Neural cell (in vitro differentiated cells): ENCODE data around the gene MRTFA. TPM values are rescaled to one million over a fixed set of nuclear protein-coding genes. Genes with fewer than 3 reads are reported as not detected.

Experiments
- H2AFZ ChIP-seq: fragments of 200-600, 300-800 bp; sonication (generic), shearing (Covaris generic); 2 replicates; pipeline ENCODE4 v1.6.0; 2014; ENCODE audit warnings: low read depth, mild to moderate bottlenecking, antibody characterized with exemption, low read length, moderate library complexity
- H3F3A ChIP-seq: fragments of 200-600 bp; shearing (Covaris generic); 2 replicates; pipeline ENCODE4 v1.6.1; 2016; ENCODE audit warnings: mild to moderate bottlenecking, moderate library complexity, mixed read lengths, antibody characterized with exemption, low read length; ENCODE audit not compliant: insufficient read depth, poor library complexity, severe bottlenecking
- H3K27ac ChIP-seq: fragments of 200-600, 300-800 bp; sonication (generic), shearing (Covaris generic); 2 replicates; pipeline ENCODE4 v1.5.1; 2014; ENCODE audit warnings: mild to moderate bottlenecking, low read length, moderate library complexity
- H3K27me3 ChIP-seq: fragments of 300-800, 200-600 bp; sonication (generic), shearing (Covaris generic); 2 replicates; pipeline ENCODE4 v1.6.0; 2014; ENCODE audit warnings: mild to moderate bottlenecking, low read depth, low read length, moderate library complexity; ENCODE audit not compliant: insufficient read depth
- H3K36me3 ChIP-seq: fragments of 300-800, 200-600 bp; sonication (generic), shearing (Covaris generic); 2 replicates; pipeline ENCODE4 v1.5.1; 2014; ENCODE audit warnings: mild to moderate bottlenecking, antibody characterized with exemption, low read length, moderate library complexity; ENCODE audit not compliant: insufficient read depth
- H3K4me2 ChIP-seq: fragments of 300-800, 200-600 bp; sonication (generic), shearing (Covaris generic); 2 replicates; pipeline ENCODE4 v1.6.0; 2014; ENCODE audit warnings: mild to moderate bottlenecking, low read length
- H3K4me3 ChIP-seq: fragments of 300-800, 200-600 bp; sonication (generic), shearing (Covaris generic); 2 replicates; pipeline ENCODE4 v1.5.1; 2014; ENCODE audit warnings: mild to moderate bottlenecking, low read length, moderate library complexity
- H3K79me2 ChIP-seq: fragments of 200-600 bp; shearing (Covaris generic); replicated peaks from 2 replicates; pipeline ENCODE4 v1.6.0; 2014; ENCODE audit warnings: mild to moderate bottlenecking, low read length, moderate library complexity; ENCODE audit not compliant: insufficient read depth
- H3K9ac ChIP-seq: fragments of 300-800, 200-600 bp; sonication (generic), shearing (Covaris generic); 2 replicates; pipeline ENCODE4 v1.6.1; 2016; ENCODE audit warnings: mild to moderate bottlenecking, low read length, mixed read lengths
- H3K9me2 ChIP-seq: fragments of 200-600 bp; shearing (Covaris generic); 2 replicates; pipeline ENCODE4 v1.6.1; 2016; ENCODE audit warnings: mild to moderate bottlenecking, low read length, mixed read lengths; ENCODE audit not compliant: insufficient read depth
- H3K9me3 ChIP-seq: fragments of 200-600, 300-800 bp; sonication (generic), shearing (Covaris generic); 2 replicates; pipeline ENCODE4 v1.6.1; 2016; ENCODE audit warnings: mild to moderate bottlenecking, mixed run types, low read length, moderate library complexity, mixed read lengths
- H4K20me1 ChIP-seq: fragments of 200-600 bp; shearing (Covaris generic); 2 replicates; pipeline ENCODE4 v1.6.1; 2016; ENCODE audit warnings: mild to moderate bottlenecking, mixed run types; ENCODE audit not compliant: insufficient read depth
- EP300 ChIP-seq: fragments of 450-650 bp; conservative IDR thresholded peaks from 2 replicates; pipeline ENCODE4 v1.6.1; 2014; ENCODE audit warnings: antibody characterized with exemption, mild to moderate bottlenecking, moderate library complexity; ENCODE audit not compliant: poor library complexity, severe bottlenecking
- EZH2 ChIP-seq: fragments of 200-600, 300-800 bp; shearing (Covaris generic), sonication (generic); IDR thresholded peaks from 2 replicates; pipeline ENCODE4 v1.6.1; 2014; ENCODE audit warnings: antibody characterized with exemption, low read length, borderline replicate concordance, mild to moderate bottlenecking; ENCODE audit not compliant: insufficient read depth, poor library complexity, severe bottlenecking
- MXI1 ChIP-seq: fragments of 450-650 bp; conservative IDR thresholded peaks from 2 replicates; pipeline ENCODE4 v1.6.1; 2014; ENCODE audit warnings: antibody characterized with exemption, mild to moderate bottlenecking; ENCODE audit not compliant: poor library complexity, severe bottlenecking
- POLR2AphosphoS5 ChIP-seq: IDR thresholded peaks from 2 replicates; pipeline ENCODE4 v1.6.1; 2012
- RAD21 ChIP-seq: fragments of 450-650 bp; conservative IDR thresholded peaks from 2 replicates; pipeline ENCODE4 v1.6.1; 2014; ENCODE audit warnings: antibody characterized with exemption, mild to moderate bottlenecking, moderate library complexity
- SMC3 ChIP-seq: fragments of 450-650 bp; conservative IDR thresholded peaks from 2 replicates; pipeline ENCODE4 v1.6.1; 2014; ENCODE audit warnings: antibody characterized with exemption, mild to moderate bottlenecking, moderate library complexity; ENCODE audit not compliant: poor library complexity
- TAF1 ChIP-seq: IDR thresholded peaks from 2 replicates; pipeline ENCODE4 v1.6.1; 2012; ENCODE audit warnings: low read depth
- polyA plus RNA-seq: library from polyadenylated mRNA; depleted of rRNA; stranded (reverse); fragments of >200 nt; gene quantifications from 2 replicates; pipeline ENCODE4 v1.2.3, GENCODE V29; 2014
- TF ChIP-seq, protein P1 (sequence below): fragments of 450-650 bp; IDR thresholded peaks from 2 replicates; pipeline ENCODE4 v1.5.1; 2014; ENCODE audit warnings: antibody characterized with exemption, mild to moderate bottlenecking, moderate library complexity; ENCODE audit not compliant: poor library complexity, severe bottlenecking
- TF ChIP-seq, protein P2 (sequence below): IDR thresholded peaks from 2 replicates; pipeline ENCODE4 v1.6.1; 2012; ENCODE audit warnings: borderline replicate concordance

MRTFA gene
- polyA plus RNA-seq, 1 donor from 2014 or later: 19.3 TPM

DNA sequence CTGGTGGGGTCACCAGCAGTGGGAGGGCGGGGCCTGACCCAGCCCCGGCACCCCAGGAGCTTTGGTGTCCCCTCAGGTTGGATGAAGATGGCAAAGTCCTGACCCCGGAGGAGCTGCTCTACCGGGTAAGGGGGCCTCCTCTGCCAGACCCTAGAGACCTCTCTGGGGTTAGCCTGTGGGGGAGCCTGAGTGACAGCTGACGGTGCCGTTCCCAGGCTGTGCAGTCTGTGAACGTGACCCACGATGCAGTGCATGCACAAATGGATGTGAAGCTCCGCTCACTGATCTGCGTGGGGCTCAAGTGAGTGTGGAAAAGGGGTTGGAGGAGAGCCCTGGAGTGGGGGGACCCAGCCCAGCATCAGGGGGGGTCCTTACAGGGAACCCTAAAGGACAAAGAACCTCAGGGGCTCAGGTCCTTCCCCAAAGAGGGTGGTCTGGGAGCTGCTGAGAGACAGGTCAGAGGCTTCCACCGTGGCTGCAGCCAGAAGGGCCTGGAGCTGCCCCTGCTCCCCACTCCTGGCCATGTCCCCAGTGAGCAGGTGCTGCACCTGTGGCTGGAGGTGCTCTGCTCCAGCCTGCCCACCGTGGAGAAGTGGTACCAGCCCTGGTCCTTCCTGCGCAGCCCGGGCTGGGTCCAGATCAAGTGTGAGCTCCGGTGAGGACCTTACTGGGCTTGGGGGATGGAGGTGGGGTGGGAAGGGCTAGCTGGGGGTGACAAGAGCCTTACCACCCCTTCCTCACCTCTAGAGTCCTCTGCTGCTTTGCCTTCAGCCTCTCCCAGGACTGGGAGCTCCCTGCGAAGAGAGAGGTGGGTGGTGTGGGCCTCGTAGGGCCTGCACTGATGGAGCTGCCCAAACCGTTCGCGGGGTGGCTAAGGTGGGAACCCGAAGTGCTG lies 227.6 kb downstream of the MRTFA start:
- H3K9ac ChIP-seq: no peak overlapping the region
- H3K9me3 ChIP-seq: no peaks in the 10 kb centered on the region
- H3K79me2 ChIP-seq: no peaks in the 10 kb centered on the region
- no peak overlapping the region for H3K27ac ChIP-seq
- H3K36me3 ChIP-seq: no peaks in the 10 kb centered on the region
- H3K9me2 ChIP-seq: no peaks in the 10 kb centered on the region
- H3K4me2 ChIP-seq: no peak overlapping the region
- no peaks in the 10 kb centered on the region for H4K20me1 ChIP-seq
- peak; percentile 7 for TF ChIP-seq POLR2AphosphoS5
- TF ChIP-seq TAF1: no peak
- H3K4me3 ChIP-seq: no peak overlapping the region
- H3F3A ChIP-seq: no peaks in the 10 kb centered on the region
- no peak overlapping the region for H2AFZ ChIP-seq
- no peaks in the 10 kb centered on the region for H3K27me3 ChIP-seq

DNA sequence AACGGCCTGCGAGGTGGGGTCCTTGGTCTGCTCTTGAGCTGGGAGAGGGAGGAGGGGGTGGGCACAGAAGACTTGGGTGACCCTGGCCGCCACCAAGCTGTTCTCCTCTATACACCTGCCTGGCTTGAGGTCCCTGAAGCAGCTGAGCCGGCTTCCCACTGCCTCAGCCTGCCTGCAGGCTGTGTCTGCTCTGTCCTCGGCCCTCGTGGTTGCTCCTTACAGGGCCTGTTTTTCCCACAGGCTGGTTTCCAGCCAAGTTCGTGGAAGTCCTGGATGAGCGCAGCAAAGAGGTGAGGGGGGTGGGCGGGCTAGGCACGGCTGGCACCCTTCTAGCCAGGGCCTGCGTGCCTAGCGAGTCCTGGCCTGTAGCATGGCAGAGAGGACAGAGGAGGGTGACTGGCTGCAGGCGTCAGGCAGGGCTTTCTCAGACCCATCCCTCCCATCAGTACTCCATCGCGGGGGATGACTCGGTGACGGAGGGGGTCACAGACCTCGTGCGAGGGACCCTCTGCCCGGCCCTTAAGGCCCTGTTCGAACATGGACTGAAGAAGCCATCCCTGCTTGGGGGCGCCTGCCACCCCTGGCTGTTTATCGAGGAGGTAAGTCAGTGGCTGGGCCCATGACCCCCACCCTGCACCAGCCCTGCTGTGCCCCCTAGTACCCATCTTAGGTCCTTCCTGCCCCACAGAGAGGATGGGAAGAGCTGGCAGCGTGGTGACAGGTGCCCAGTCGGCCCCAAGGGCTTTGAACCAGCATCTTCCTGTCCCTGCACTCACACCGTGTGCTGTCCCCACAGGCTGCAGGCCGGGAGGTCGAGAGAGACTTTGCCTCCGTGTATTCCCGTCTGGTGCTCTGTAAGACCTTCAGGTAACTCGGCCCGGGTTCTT lies 228.4 kb downstream of the MRTFA start:
- H3F3A ChIP-seq: no peaks in the 10 kb centered on the region
- no peaks in the 10 kb centered on the region for H4K20me1 ChIP-seq
- H3K9ac ChIP-seq: no peak overlapping the region
- H3K4me3 ChIP-seq: no peak overlapping the region
- H2AFZ ChIP-seq: no peak overlapping the region
- H3K9me3 ChIP-seq: no peaks in the 10 kb centered on the region
- H3K4me2 ChIP-seq: no peak overlapping the region
- TF ChIP-seq TAF1: no peak
- TF ChIP-seq, protein P1, sequence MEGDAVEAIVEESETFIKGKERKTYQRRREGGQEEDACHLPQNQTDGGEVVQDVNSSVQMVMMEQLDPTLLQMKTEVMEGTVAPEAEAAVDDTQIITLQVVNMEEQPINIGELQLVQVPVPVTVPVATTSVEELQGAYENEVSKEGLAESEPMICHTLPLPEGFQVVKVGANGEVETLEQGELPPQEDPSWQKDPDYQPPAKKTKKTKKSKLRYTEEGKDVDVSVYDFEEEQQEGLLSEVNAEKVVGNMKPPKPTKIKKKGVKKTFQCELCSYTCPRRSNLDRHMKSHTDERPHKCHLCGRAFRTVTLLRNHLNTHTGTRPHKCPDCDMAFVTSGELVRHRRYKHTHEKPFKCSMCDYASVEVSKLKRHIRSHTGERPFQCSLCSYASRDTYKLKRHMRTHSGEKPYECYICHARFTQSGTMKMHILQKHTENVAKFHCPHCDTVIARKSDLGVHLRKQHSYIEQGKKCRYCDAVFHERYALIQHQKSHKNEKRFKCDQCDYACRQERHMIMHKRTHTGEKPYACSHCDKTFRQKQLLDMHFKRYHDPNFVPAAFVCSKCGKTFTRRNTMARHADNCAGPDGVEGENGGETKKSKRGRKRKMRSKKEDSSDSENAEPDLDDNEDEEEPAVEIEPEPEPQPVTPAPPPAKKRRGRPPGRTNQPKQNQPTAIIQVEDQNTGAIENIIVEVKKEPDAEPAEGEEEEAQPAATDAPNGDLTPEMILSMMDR: no peak
- TF ChIP-seq EP300: no peak
- TF ChIP-seq MXI1: no peak
- no peak for TF ChIP-seq SMC3
- no peak for TF ChIP-seq RAD21
- no peak for TF ChIP-seq EZH2
- TF ChIP-seq, protein P2, sequence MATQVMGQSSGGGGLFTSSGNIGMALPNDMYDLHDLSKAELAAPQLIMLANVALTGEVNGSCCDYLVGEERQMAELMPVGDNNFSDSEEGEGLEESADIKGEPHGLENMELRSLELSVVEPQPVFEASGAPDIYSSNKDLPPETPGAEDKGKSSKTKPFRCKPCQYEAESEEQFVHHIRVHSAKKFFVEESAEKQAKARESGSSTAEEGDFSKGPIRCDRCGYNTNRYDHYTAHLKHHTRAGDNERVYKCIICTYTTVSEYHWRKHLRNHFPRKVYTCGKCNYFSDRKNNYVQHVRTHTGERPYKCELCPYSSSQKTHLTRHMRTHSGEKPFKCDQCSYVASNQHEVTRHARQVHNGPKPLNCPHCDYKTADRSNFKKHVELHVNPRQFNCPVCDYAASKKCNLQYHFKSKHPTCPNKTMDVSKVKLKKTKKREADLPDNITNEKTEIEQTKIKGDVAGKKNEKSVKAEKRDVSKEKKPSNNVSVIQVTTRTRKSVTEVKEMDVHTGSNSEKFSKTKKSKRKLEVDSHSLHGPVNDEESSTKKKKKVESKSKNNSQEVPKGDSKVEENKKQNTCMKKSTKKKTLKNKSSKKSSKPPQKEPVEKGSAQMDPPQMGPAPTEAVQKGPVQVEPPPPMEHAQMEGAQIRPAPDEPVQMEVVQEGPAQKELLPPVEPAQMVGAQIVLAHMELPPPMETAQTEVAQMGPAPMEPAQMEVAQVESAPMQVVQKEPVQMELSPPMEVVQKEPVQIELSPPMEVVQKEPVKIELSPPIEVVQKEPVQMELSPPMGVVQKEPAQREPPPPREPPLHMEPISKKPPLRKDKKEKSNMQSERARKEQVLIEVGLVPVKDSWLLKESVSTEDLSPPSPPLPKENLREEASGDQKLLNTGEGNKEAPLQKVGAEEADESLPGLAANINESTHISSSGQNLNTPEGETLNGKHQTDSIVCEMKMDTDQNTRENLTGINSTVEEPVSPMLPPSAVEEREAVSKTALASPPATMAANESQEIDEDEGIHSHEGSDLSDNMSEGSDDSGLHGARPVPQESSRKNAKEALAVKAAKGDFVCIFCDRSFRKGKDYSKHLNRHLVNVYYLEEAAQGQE: no peak
- TF ChIP-seq POLR2AphosphoS5: no peak
- no peak overlapping the region for H3K27ac ChIP-seq
- no peaks in the 10 kb centered on the region for H3K36me3 ChIP-seq
- H3K27me3 ChIP-seq: no peaks in the 10 kb centered on the region
- H3K9me2 ChIP-seq: no peaks in the 10 kb centered on the region
- no peaks in the 10 kb centered on the region for H3K79me2 ChIP-seq
